Hematopoietic multipotent progenitor cell (in vitro differentiated cells): ENCODE measurements around the gene HUNK. TPM values are rescaled to one million over a fixed set of nuclear protein-coding genes. Genes with fewer than 3 reads are reported as not detected.

Source experiments
- DNase-seq, 3 donors: peaks; one replicate each; pipeline ENCODE4 v3.0.0-alpha.2; 2011 to 2015; ENCODE audit warnings: low read depth in 2 of 3, low spot score in 2 of 3
- total RNA-seq: library from RNA; depleted of rRNA; stranded (reverse); fragments of >200 nt; gene quantifications from one replicate; pipeline ENCODE4 v1.2.3, GENCODE V29; 2012

HUNK gene
- total RNA-seq, 1 donor = not detected

DNA sequence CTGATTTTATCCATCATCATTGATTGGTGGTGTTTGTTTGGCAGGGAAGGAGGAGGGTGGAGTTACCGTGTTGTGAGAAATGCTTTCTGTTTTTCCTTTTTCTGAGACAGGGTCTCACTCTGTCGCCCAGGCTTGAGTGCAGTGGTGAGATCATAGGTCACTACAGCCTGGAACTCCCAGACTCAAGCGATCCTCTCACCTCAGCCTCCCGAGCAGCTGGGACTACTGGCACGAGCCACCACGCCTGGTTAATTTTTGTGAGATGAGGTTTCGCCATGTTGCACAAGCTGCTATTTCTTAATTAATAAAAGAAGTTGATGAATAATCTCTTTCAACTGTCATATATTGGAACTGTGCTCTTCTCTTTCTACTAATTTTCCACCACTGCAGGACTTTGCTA, 44.3 kb downstream of the HUNK start:
- no peak for DNase-seq

DNA sequence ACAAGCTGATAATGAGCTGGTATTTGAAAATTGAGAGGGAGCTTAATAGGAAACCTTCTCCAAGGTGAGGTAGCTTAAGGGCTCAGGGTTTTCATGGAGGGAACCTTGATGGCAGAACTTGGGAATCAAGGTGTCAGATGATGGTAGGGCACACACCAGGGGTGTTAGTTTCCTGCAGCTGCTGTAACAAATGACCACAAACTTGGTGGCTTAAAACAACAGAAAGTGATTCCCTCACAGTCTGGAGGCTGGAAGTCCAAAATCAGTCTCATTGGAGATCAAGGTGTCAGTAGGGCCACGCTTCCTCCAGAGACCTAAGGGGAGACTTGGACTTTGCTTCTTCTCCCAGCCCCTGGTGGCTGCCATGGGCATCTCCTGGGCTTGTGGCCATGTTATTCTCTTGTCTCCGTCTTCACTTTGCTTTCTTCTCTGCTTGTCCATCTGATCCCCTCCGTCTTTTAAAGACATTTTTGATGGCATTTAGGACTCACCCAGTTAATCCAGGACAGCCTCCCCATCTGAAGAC, 45.5 kb downstream of the HUNK start:
- no peak for DNase-seq

DNA sequence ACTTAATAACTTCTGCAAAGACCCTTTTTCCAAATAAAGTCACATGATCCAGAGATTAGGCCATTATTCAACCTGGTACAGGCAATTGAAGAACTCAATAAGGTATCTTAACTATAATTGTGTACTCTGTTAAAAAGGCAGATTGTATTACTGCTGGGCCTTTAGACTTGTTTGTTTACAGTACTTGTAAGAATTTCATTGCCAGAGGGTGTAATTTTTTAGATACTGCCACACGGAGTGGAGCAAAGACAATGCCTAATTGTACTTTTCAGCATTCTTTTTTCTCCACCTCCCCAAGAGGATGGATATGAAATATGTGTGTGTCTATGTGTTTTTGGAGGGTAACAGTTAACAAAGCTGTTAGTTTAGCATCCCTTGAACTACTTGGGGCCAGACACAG, 47.5 kb downstream of the HUNK start:
- DNase-seq = no peak

DNA sequence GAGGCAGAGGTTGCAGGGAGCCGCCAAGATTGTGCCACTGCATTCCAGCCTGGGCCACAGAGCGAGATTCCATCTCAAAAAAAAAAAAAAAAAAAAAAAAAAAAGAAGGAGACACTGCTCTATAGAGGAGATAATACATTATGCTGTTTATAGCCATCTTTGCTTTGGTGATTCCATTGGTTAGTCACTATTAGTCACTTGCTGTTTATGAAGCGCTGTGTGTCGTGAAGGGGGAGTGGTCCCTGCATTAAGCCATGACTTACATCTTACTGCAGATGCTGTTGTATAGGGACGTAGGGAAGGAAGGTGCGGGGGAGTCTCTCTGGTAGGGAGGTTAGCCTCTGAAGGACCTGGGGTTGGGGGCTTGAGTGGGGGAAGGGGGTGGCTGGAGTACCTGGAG, 48.3 kb downstream of the HUNK start:
- DNase-seq = no peak

DNA sequence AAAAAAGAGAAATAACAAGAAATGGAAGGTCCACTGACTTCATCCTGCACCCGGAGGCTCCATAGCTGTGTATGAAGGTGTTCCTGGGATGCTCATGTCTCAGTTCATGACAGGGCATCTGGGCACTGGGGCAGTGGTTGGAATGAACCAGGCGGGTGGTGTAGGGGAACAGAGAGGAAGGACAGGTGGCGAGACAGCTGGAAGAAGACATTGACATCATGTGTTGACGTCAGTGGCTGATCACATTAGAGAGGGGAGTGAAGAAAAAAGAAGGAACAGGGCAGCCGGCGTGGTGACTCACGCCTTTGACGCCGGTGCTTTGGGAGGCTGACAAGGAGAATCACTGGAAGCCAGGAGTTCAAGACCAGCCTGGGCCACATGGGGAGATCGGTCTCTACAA, 50.1 kb downstream of the HUNK start:
- DNase-seq = no peak

DNA sequence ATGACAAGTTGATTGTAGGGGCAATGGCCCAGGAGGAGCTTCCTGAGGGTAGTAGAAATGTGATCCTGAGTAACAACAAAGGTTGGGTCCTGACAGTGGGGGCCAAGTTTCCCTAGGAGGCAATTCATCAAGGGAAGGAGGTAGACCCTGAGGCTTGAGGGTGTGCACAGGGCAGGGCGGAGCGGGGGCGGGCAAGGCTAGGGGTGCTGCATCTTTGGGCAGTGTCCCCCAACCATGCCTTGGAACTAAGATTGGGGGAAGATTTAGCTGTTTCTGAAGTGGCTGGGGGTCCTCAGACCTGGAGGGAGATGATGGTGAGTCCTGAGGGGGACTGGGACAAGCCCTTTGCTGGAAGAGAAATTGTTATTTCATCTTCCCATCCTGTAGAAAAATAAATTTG, 50.9 kb downstream of the HUNK start:
- DNase-seq = no peak

DNA sequence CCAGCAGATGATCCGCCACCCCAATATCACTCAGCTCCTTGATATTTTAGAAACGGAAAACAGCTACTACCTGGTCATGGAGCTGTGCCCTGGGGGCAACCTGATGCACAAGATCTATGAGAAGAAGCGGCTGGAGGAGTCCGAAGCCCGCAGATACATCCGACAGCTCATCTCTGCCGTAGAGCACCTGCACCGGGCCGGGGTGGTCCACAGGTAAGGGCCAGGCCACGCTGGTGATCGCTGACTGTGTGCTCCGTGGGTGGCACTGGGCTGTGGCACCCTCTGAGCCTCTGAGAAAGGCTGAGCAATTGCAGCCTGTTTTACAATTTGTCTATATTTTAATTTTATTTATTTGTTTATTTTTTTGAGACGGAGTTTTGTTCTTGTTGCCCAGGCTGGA, 51.7 kb downstream of the HUNK start:
- no peak for DNase-seq

DNA sequence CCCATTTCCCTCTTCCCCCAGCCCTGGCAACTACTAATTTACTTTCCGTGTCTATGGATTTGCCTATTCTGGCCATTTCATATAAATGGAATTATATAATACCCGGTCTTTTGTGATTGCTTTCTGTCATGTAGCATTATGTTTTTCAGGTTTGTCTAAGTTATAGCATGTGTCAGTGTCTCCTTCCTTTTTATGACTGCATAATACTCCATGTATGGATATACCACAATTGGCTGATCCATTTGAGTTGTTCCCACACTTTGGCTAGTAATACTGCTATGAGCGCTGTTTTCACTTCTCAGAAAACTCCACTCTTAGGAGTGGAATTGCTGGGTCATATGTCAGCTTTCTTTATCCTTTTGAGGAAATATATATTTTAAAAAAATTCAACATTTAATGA, 53.7 kb downstream of the HUNK start:
- DNase-seq = no peak

DNA sequence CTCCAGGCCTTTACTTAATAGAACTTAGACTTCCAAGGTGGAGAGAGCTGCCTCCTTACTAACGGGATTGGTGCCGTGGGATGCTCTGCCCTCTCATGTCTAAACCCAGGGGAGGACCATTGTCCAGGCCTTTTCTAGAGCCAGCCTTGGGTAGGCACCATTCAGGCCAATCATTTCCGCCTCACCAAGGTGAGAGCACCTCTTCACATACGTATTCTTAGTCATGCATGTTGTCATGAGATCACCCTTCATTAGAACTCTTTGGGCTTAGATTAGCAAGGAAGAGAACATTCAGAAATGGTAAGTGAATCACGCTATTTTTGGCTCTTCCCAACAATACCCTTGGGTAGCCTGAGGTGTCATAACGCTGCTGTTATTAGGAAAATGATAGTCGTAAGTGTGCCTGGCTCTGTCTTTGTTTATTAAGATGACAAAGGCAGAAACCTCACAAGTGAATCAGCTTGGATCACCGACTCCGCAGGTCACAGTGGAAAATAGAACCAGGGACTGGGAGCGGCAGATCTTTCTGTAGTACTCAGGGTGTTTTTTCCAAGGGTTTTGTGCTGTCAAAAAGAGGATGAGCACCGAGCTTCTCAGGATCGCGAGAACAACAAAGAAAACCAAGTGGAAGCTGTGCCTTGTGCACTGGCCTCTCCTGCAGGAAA, 55.0 kb downstream of the HUNK start:
- DNase-seq = no peak

DNA sequence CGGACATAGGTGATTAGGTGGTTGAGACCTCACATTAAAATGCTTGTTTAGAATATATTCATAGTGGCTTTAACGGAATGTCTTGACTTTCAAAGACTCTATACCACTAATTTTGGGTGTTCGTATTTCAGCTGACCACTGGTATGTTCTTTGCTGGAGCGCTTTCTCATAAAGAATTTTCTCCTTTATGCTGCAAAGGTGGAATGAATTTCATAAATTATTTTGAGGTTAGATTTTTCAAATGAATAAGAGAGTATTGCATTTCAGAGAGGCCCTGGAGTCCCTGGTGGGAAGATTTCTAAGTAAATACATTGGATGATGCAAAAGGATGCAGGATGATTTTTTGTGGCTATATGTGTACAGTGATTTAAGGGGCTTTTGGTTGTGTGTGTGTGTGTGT, 55.8 kb downstream of the HUNK start:
- no peak for DNase-seq

DNA sequence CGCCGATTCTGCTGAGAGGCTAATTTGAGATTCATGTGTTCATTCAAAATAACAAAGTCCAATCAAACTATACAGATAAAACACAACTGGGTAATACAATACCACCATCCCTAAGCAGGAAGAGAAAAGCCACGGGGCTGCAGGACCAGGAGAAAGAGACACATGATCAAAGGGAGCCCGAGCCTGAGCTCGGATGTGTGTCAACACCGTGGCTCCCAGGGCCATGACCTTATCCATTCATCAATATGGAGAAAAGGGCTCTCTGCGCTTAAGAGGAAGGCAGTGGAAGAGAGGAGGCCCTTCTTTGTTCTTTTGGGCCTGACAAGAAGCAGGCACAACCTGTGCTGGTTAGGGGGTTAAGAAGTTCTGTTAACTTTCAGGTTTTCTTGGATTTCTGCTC, 56.7 kb downstream of the HUNK start:
- no peak for DNase-seq

DNA sequence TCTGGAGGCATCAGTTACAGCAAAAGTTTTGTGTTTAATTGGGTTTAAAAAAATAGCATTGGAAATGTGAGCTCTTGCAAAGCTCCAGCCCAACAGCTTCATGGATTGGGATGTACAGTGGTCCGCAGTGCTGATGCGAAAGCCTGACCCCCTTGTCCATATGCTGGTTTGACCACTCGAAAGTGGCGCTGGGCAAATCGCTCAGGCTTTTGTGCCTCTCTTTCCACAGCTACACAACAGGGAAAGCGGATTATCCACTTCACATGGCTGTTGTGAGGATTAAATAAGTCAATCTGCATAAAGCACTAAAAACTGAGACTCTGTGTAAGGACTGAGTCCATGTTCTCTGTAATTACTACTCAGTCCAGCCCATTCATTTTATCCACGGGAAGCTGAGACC, 57.2 kb downstream of the HUNK start:
- no peak for DNase-seq

DNA sequence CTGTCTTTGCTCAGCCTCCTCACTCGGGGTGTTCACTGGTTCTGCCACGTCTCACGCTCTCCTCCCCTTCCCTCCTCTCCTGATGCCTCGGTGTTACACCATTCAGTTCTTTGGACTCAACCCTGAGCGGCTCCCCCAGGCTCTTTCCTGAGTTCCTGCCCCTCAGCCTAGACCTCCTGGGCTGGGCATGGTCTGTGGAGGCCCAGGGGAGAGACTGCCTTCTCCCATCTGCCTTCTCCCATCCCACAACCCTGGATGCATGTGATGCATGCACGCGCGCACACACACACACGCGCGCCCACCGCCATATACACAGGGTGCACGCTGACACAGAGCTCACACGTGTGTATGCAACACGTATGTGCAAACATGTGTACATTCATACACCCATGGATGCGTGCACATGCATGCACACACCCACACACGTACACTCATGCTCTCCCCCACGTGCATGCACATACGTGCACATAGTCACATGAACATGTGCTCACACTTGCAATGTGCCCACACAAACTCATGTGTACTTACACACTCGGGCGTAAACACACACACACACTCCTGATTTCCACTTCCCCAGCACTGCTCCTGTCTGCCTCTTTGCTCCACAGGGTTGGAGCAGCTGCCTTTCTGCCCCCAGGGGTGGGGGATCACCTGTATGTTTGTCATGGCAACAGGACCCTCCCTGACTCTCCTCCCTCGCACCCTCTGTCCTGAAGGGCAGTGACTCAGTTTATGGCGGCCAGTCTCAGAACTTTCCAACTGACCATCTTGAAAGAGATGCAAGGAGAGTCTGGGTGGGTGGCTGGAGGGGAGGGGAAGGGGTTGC, 59.0 kb downstream of the HUNK start:
- DNase-seq = no peak

DNA sequence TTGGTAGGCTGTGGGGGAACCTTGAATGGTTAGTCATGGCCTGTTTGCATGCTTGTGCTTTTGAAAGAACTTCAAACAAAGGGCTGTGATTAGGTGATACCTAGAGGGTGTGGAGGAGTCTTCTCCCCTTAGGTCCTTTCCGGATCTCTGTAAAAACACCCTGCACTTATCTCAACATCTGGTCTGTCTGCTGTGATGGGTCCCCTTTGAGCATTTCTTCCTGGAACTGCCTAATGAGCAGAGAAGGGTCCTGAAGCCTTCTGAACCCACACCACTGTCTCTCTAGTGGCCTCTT, 59.6 kb downstream of the HUNK start:
- no peak for DNase-seq

DNA sequence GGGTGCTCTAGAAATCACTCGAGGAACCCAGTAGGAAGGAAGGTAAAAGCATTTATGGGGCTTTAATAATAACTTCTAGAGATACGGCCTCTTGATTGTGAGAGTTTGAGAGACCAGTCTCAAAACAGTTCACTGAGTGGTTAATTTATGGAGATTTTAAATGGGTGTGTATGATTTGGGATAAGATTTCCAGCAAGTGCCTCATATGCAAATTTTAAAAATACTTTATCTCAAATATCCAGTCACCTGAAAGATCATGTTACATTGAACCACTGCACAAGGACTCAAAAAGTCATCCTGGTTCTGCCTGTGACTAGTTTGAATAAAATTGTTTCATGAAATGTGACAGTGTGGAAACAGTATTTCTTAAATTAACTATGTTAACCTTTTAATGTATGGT, 64.5 kb downstream of the HUNK start:
- DNase-seq = no peak

DNA sequence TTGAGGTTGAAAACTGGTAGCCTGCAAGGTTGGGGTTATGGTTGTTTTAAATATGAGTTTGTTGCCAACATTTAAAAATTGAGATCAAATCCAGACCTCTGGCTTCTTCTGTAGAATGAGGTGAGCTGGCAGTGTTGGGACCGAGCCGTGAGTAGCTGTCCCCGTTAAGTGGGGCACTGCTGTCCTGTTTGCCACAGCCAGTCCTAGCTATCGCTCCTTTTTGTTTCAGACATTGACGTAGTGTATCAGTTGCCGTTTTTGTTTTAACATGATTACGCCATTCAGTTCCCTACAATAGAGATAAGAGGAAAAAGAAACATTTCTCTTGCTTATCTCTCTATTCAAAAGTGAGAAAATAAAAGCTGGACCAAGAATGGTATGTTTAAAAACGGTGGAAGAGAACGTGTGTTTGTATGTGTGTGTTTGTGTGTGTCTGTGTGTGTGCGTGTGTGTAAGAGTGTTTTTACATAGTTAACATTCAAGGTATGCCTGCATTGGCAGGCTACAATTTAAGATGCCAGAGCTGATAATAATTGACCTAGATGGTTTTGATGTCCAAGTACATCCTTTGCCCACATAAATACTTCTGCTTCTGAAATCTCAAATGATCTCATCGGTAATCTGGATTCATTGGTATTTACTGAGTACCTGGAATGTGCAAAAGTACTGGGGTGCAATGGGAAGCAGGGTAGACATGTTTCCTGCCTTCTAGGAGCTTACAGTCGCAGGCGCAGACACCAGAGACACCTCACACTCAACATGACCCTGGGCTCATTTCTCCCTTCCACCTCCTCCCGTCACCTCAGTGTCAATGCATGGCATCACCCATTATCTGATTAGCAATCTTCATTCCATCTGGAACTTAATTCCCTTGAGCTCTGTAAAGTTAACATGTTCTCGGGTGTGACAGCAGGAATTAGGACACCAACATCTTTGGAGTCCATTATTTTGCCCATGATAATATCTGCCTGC, 65.8 kb downstream of the HUNK start:
- DNase-seq = no peak

DNA sequence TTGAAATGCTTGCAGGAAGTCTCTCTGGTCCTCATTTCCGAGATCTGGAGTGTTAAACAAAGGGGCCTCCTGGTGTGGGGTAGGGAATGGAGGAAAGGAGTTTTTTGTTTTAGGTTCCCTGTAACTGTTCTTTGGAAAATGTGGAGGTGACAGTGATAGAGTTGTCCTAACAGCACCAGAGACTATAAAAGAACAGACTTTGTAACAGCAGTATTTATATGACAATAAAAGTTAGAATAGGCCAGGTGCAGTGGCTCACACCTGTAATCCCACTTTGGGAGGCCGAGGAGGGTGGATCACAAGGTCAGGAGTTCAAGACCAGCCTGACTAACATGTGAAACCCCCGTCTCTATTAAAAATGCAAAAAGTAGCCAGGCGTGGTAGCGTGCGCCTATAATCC, 68.9 kb downstream of the HUNK start:
- DNase-seq = no peak

DNA sequence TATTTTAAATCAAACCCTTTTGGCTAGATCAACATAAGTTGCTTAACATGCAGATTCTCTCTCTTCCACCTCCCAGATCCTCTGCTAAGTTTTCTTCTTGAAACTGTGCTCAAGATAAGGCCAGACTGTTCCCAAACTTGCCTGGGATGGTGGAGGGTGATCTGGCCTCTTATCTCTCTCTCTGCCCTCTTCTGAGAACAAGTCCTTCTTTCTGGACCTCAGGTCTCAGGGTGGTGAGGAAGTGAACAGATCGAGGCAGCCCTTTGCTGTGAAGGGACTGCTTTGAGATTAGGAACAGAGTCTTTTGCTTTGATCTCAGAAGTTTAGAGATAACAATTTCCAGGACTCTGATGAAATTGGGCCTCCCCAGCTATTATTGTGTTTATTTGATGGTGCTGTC, 70.7 kb downstream of the HUNK start:
- DNase-seq = no peak

DNA sequence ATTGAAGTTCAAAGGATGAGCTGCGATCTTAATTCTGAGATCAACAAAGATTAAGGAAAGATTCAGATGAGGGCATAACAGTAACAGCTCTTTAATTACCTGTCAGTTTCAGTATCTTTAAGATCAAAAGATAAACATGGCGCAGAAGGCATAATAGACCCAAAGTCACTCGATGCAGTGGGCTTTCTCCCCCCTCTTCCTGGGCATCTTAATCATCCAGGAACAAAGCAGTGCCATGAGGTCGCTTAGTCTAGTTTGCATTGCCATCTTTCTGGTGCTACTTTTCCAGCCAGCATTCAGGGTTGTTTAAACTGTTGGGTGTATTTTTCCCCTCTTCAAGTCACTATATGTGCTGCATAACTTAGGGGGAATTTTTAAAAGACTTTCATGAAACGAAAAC, 72.3 kb downstream of the HUNK start:
- no peak for DNase-seq

DNA sequence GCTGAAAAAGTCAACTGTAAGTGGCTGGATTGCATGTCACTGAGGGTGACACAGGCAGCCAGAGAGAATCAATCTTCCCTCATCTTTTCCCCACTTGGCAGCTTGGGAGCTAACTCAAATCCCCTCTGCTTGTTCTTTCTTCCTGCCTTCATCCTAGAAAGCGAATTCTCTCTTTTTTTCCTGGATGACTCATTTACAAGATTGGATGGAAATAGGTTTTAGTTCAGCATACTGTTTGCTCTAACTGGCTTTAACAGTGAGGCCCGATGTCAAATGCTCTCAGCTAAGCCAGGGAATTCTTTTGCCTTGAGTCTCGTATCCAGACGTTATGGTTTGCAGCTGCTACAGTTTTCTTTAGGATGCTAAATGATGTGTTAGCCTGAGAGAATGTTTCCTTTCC, 72.7 kb downstream of the HUNK start:
- no peak for DNase-seq

DNA sequence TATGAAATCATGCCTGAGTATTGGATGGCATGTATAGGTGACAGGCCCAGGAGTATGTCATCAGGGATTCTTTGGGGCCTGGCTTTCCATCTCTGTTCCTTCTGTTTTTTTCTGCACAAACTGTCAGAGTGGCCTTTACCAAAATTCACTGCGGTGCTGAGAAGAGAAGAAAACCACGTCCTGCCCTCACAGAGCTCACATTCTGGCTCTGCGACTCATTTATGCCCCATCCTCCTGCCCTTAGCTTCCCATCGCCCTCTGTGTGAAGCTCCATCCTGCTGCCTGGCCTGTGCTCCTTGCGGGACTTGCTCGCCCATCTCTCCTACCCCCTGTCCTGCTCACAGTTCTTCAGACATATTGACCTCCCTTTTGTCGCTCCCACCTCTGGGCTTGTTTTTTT, 73.4 kb downstream of the HUNK start:
- no peak for DNase-seq
